Measurements from ENCODE around the gene TCF7L2.

Gene TCF7L2

GRCh38 chr10:113015201-113015600 is 65.2 kb downstream of the TCF7L2 start:
- Histone ChIP-seq H4K20me1 (ENCODE audit: low read depth, low read length) (no peaks in the 10 kb centered on the region), H3K79me2 (ENCODE audit: insufficient read depth, low read length) (no peaks in the 10 kb centered on the region), H3K27ac (ENCODE audit: low read depth, low read length) (no peak overlapping the region), H3K27me3 (ENCODE audit: low read length) (no peaks in the 10 kb centered on the region), H3K9me3 (ENCODE audit: insufficient read depth, low read length) (no peaks in the 10 kb centered on the region), H3K9me2 (replicated peaks; ENCODE audit: insufficient read depth, low read length) (no peaks in the 10 kb centered on the region), H3F3A (ENCODE audit: insufficient read depth) (no peaks in the 10 kb centered on the region), H3K4me2 (ENCODE audit: low read depth, low read length, poor library complexity, severe bottlenecking) (no peak overlapping the region), H3K4me3 (ENCODE audit: insufficient read depth, low read length, poor library complexity, severe bottlenecking) (no peak overlapping the region), H3K9ac (ENCODE audit: low read length) (no peak overlapping the region), H3K36me3 (ENCODE audit: low read length) (no peaks in the 10 kb centered on the region), H2AFZ (ENCODE audit: low read depth, low read length, severe bottlenecking) (no peak overlapping the region)
- TF ChIP-seq, protein P1, sequence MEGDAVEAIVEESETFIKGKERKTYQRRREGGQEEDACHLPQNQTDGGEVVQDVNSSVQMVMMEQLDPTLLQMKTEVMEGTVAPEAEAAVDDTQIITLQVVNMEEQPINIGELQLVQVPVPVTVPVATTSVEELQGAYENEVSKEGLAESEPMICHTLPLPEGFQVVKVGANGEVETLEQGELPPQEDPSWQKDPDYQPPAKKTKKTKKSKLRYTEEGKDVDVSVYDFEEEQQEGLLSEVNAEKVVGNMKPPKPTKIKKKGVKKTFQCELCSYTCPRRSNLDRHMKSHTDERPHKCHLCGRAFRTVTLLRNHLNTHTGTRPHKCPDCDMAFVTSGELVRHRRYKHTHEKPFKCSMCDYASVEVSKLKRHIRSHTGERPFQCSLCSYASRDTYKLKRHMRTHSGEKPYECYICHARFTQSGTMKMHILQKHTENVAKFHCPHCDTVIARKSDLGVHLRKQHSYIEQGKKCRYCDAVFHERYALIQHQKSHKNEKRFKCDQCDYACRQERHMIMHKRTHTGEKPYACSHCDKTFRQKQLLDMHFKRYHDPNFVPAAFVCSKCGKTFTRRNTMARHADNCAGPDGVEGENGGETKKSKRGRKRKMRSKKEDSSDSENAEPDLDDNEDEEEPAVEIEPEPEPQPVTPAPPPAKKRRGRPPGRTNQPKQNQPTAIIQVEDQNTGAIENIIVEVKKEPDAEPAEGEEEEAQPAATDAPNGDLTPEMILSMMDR (IDR thresholded peaks at IDR 0.05; ENCODE audit: insufficient read depth, low read length, poor library complexity, severe bottlenecking) = no peak
- no peak for TF ChIP-seq EZH2phosphoT487 (conservative IDR thresholded peaks at IDR 0.05; ENCODE audit: low read length)

GRCh38 chr10:113017376-113017775 is 67.3 kb downstream of the TCF7L2 start:
- Histone ChIP-seq H4K20me1 (ENCODE audit: low read depth, low read length) (no peaks in the 10 kb centered on the region), H3K9me3 (ENCODE audit: insufficient read depth, low read length) (no peaks in the 10 kb centered on the region), H3K9me2 (replicated peaks; ENCODE audit: insufficient read depth, low read length) (no peaks in the 10 kb centered on the region), H3F3A (ENCODE audit: insufficient read depth) (no peaks in the 10 kb centered on the region), H2AFZ (ENCODE audit: low read depth, low read length, severe bottlenecking) (no peak overlapping the region), H3K4me2 (ENCODE audit: low read depth, low read length, poor library complexity, severe bottlenecking) (no peak overlapping the region), H3K79me2 (ENCODE audit: insufficient read depth, low read length) (no peaks in the 10 kb centered on the region), H3K27me3 (ENCODE audit: low read length) (no peaks in the 10 kb centered on the region), H3K9ac (ENCODE audit: low read length) (no peak overlapping the region), H3K36me3 (ENCODE audit: low read length) (no peaks in the 10 kb centered on the region), H3K4me3 (ENCODE audit: insufficient read depth, low read length, poor library complexity, severe bottlenecking) (no peak overlapping the region), H3K27ac (ENCODE audit: low read depth, low read length) (no peak overlapping the region)
- no peak for TF ChIP-seq EZH2phosphoT487 (conservative IDR thresholded peaks at IDR 0.05; ENCODE audit: low read length)
- TF ChIP-seq, protein P1 (IDR thresholded peaks at IDR 0.05; ENCODE audit: insufficient read depth, low read length, poor library complexity, severe bottlenecking) = no peak

- no peak overlapping the region for H3K4me3 ChIP-seq (ENCODE audit: insufficient read depth, low read length, poor library complexity, severe bottlenecking)
- no peaks in the 10 kb centered on the region for H3K9me3 ChIP-seq (ENCODE audit: insufficient read depth, low read length)
- TF ChIP-seq, protein P1 (IDR thresholded peaks at IDR 0.05; ENCODE audit: insufficient read depth, low read length, poor library complexity, severe bottlenecking) = no peak
- TF ChIP-seq EZH2phosphoT487 (conservative IDR thresholded peaks at IDR 0.05; ENCODE audit: low read length) = no peak
- no peak overlapping the region for H2AFZ ChIP-seq (ENCODE audit: low read depth, low read length, severe bottlenecking)
- H4K20me1 ChIP-seq (ENCODE audit: low read depth, low read length) = no peaks in the 10 kb centered on the region
- no peaks in the 10 kb centered on the region for H3K27me3 ChIP-seq (ENCODE audit: low read length)
- H3K9ac ChIP-seq (ENCODE audit: low read length) = no peak overlapping the region
- H3K36me3 ChIP-seq (ENCODE audit: low read length) = no peaks in the 10 kb centered on the region
- no peaks in the 10 kb centered on the region for H3F3A ChIP-seq (ENCODE audit: insufficient read depth)
- H3K4me2 ChIP-seq (ENCODE audit: low read depth, low read length, poor library complexity, severe bottlenecking) = no peak overlapping the region
- H3K27ac ChIP-seq (ENCODE audit: low read depth, low read length) = no peak overlapping the region
- no peaks in the 10 kb centered on the region for H3K9me2 ChIP-seq (replicated peaks; ENCODE audit: insufficient read depth, low read length)
- H3K79me2 ChIP-seq (ENCODE audit: insufficient read depth, low read length) = no peaks in the 10 kb centered on the region
Observed at GRCh38 chr10:113018034-113018433, 68.0 kb downstream of the TCF7L2 start.

Measured in SU-DHL-6 (cell line).